Activated naive CD4-positive, alpha-beta T cell treated with anti-CD3 and anti-CD28 coated beads, Interleukin-2, amount 50 U/mL, for 72 hours (primary cell): Measurements from ENCODE around the gene ABCC10. TPM values are rescaled to one million over a fixed set of nuclear protein-coding genes. Genes with fewer than 3 reads are reported as not detected.
"Not testable (repeated sequence)": the region's sequence is repeated elsewhere in the genome, so short reads cannot be mapped to it uniquely, and the experiment has no call there.

Experiments used
- ATAC-seq, 2 donors: fragments of 150-1000 bp; cut with Tn5 transposase; 2 replicates each; pipeline ENCODE4 v1.10.0; 2021; ENCODE audit warnings: mild to moderate bottlenecking in 2 of 2, moderate library complexity in 2 of 2
- DNase-seq, 2 donors: peaks; one replicate each; pipeline ENCODE4 v3.0.0; 2021 to 2022; ENCODE audit warnings: low spot score in 2 of 2
- H3K27ac Mint-ChIP-seq, 2 donors: one replicate each; pipeline ENCODE4 v1.8.0; 2022; ENCODE audit warnings: mild to moderate bottlenecking in 2 of 2, mixed read lengths in 2 of 2
- H3K36me3 Mint-ChIP-seq, 2 donors: one replicate each; pipeline ENCODE4 v1.8.0; 2022; ENCODE audit warnings: mixed read lengths in 2 of 2
- H3K9me3 Mint-ChIP-seq, 2 donors: one replicate each; pipeline ENCODE4 v1.8.0; 2022; ENCODE audit warnings: mixed read lengths in 2 of 2
- total RNA-seq, 2 donors: library from RNA; stranded (reverse); gene quantifications; one replicate each; pipeline ENCODE4 v1.2.3, GENCODE V29; 2022

The ABCC10 gene
- total RNA-seq, 2 donors from 2014 or later: 30.2 to 46.2 TPM

GRCh38 chr6:43454696-43455530 lies 27.6 kb downstream of the ABCC10 start:
- ATAC-seq (peak; percentile 53 to 83), DNase-seq (peak; percentile 25 to 80)
- peaks cover 0 to 4% of the 10 kb centered on the region in 2 donors for H3K9me3 Mint-ChIP-seq
- H3K27ac Mint-ChIP-seq: no peak overlapping the region
- peaks cover 0 to 6% of the 10 kb centered on the region in 2 donors for H3K36me3 Mint-ChIP-seq

GRCh38 chr6:43455531-43456428 lies 28.4 kb downstream of the ABCC10 start, which contains the start of gene DLK2:
TSS of gene DLK2 (minus strand) at chr6:43455548. CDS start at chr6:43454825, 723 bp downstream.
- Mint-ChIP-seq H3K9me3 (peaks cover 0 to 4% of the 10 kb centered on the region in 2 donors), H3K27ac (peak within 1 kb of the TSS in 1 of 2 donors; percentile 60), H3K36me3 (peaks cover 0 to 6% of the 10 kb centered on the region in 2 donors)
- DNase-seq (peak in 1 of 2 donors; percentile 53), ATAC-seq (peak; percentile 56 to 74)

- ATAC-seq: no peak
- H3K9me3 Mint-ChIP-seq: peaks cover 0 to 4% of the 10 kb centered on the region in 2 donors
These were observed 30.3 kb downstream of the ABCC10 start for GRCh38 chr6:43457643-43458042.

GRCh38 chr6:43458154-43458553 lies 30.8 kb downstream of the ABCC10 start:
- not testable (repeated sequence) for ATAC-seq, H3K36me3 Mint-ChIP-seq, DNase-seq, H3K9me3 Mint-ChIP-seq, H3K27ac Mint-ChIP-seq

More at GRCh38 chr6:43457643-43458042, 30.3 kb downstream of the ABCC10 start:
- H3K36me3 Mint-ChIP-seq: peaks cover 0 to 6% of the 10 kb centered on the region in 2 donors
- no peak overlapping the region for H3K27ac Mint-ChIP-seq
- no peak for DNase-seq

- Mint-ChIP-seq H3K9me3 (peaks cover 0 to 4% of the 10 kb centered on the region in 2 donors), H3K36me3 (peaks cover 0 to 6% of the 10 kb centered on the region in 2 donors), H3K27ac (no peak overlapping the region)
- ATAC-seq (no peak), DNase-seq (no peak)
These were observed 32.2 kb downstream of the ABCC10 start for GRCh38 chr6:43459535-43459934.

GRCh38 chr6:43460032-43460431 lies 32.7 kb downstream of the ABCC10 start:
- H3K27ac Mint-ChIP-seq: no peak overlapping the region
- ATAC-seq: no peak
- DNase-seq: no peak
- peaks cover 0 to 4% of the 10 kb centered on the region in 2 donors for H3K9me3 Mint-ChIP-seq
- peaks cover 0 to 6% of the 10 kb centered on the region in 2 donors for H3K36me3 Mint-ChIP-seq

GRCh38 chr6:43461936-43462335 lies 34.6 kb downstream of the ABCC10 start:
- Mint-ChIP-seq H3K9me3 (peaks cover 0 to 1% of the 10 kb centered on the region in 2 donors), H3K36me3 (peaks cover 0 to 2% of the 10 kb centered on the region in 2 donors), H3K27ac (no peak overlapping the region)
- ATAC-seq: no peak
- no peak for DNase-seq

- Mint-ChIP-seq H3K9me3 (no peaks in the 10 kb centered on the region), H3K27ac (no peak overlapping the region), H3K36me3 (no peaks in the 10 kb centered on the region)
- DNase-seq (no peak), ATAC-seq (no peak)
These were observed 37.0 kb downstream of the ABCC10 start for GRCh38 chr6:43464337-43464736.

- no peak for DNase-seq
- ATAC-seq: peak in 1 of 2 donors; percentile 77
- Mint-ChIP-seq H3K36me3 (no peaks in the 10 kb centered on the region), H3K27ac (no peak overlapping the region), H3K9me3 (no peaks in the 10 kb centered on the region)
These were observed 38.6 kb downstream of the ABCC10 start for GRCh38 chr6:43465948-43466347.

- not testable (repeated sequence) for H3K27ac Mint-ChIP-seq, DNase-seq, ATAC-seq
These were observed 39.9 kb downstream of the ABCC10 start for GRCh38 chr6:43467265-43467664.

GRCh38 chr6:43467752-43468151 lies 40.4 kb downstream of the ABCC10 start:
- Mint-ChIP-seq H3K36me3 (no peaks in the 10 kb centered on the region), H3K9me3 (no peaks in the 10 kb centered on the region), H3K27ac (no peak overlapping the region)
- no peak for ATAC-seq
- DNase-seq: no peak

More at GRCh38 chr6:43467265-43467664, 39.9 kb downstream of the ABCC10 start:
- not testable (repeated sequence) for H3K9me3 Mint-ChIP-seq, H3K36me3 Mint-ChIP-seq

- no peak for DNase-seq
- Mint-ChIP-seq H3K27ac (no peak overlapping the region), H3K9me3 (no peaks in the 10 kb centered on the region), H3K36me3 (no peaks in the 10 kb centered on the region)
- no peak for ATAC-seq
These were observed 40.9 kb downstream of the ABCC10 start for GRCh38 chr6:43468240-43468639.

GRCh38 chr6:43468748-43469681 lies 41.7 kb downstream of the ABCC10 start:
- Mint-ChIP-seq H3K9me3 (no peaks in the 10 kb centered on the region), H3K27ac (peak overlapping the region in 1 of 2 donors; percentile 87), H3K36me3 (no peaks in the 10 kb centered on the region)
- DNase-seq (no peak), ATAC-seq (no peak)

- H3K36me3 Mint-ChIP-seq: no peaks in the 10 kb centered on the region
- DNase-seq (no peak), ATAC-seq (peak; percentile 28 to 63)
- H3K27ac Mint-ChIP-seq: peak overlapping the region in 1 of 2 donors; percentile 46
- no peaks in the 10 kb centered on the region for H3K9me3 Mint-ChIP-seq
These were observed 42.6 kb downstream of the ABCC10 start for GRCh38 chr6:43469947-43470346.

GRCh38 chr6:43471399-43471798 lies 44.1 kb downstream of the ABCC10 start:
- Mint-ChIP-seq H3K9me3 (no peaks in the 10 kb centered on the region), H3K27ac (peak overlapping the region in 1 of 2 donors; percentile 37), H3K36me3 (no peaks in the 10 kb centered on the region)
- ATAC-seq: no peak
- no peak for DNase-seq

- Mint-ChIP-seq H3K27ac (no peak overlapping the region), H3K36me3 (peaks cover 2 to 3% of the 10 kb centered on the region in 2 donors), H3K9me3 (no peaks in the 10 kb centered on the region)
- DNase-seq (no peak), ATAC-seq (no peak)
These were observed 45.2 kb downstream of the ABCC10 start for GRCh38 chr6:43472515-43472914.
